NCI-H1930 (cell line): ENCODE measurements around the gene SPATA20.

ENCODE experiments used
- DNase-seq, 2 experiments: peaks; one replicate each; lab custom pipeline; 2025; lab: John Stamatoyannopoulos, UW

Gene SPATA20

DNA sequence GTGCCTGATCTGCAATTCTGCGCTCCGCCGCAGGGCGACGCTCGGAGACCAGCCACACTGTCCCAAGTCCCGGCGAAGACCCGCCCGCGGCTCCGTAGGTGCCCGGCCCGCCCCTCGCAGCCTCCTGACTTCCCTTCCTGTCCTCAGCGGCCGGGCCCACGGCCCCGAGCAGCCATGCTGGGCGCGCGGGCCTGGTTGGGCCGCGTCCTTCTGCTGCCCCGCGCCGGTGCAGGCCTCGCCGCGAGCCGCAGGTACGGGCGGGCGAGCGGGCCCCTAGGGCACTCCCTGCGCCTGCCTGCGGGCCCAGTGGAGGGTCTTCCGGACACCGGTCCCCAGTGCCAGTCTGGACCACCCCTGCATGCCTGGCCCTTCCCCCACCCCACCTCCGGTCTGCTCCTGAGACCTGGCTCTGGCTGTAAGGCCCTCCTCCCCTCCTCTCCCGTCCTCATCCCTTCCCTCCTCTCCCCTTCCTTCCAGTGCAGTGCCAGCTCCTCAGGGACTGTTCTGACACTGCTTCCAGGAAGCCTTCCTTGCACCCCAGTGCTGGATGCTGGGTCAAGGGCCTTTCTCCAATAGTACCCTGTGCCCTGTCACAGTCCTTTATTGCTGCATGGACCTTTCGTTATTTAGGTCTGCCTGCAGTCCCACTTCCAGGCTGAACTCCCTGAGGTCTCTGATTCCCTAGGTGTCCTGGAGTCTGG is at the start of gene SPATA20:
Gene SPATA20, plus strand, starts transcription at position 140 of the 701 bp plus-strand sequence. Its CDS starts 35 bp downstream, at position 175.
- peak; percentile 59 to 82 for DNase-seq

DNA sequence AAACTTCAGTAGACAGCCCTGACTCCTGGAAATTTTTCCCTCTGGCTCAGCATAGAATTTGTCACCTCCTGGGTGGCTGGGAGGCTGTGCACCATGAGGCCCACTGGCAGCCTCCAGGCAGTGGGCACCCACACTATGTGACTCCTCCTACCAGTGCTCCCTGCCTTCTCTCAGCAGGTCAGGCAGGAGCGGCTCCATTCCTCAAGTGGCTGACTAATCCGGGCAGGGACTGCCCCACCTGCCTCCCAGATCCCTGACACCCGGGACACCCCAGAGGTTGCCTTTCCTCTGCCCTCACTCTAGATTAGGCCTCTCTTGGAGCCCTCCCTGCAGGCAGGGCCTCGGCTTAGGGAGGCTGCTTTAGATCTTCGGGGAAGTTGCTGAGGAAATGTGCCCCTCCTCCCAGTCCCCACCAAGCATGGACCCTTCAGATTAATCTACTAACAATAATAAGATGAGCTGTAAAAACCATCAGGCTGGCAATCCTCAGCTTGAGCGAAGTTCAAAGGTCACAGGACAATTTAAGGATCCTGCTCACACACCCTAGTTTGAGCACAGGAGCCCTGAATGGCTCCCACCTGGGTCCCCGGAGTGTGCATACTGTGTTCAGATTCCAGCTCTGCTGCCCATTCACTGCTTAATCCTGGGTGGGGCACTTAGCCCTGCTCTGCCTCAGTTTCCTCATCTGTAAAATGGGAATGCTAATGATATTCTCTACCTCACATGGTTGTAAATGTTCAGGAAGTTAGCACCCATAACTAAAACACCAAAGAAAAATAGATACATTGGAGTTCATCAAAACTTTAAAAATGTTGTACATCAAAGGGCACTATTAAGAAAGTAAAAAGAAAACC is 48.7 kb upstream of the SPATA20 start:
- DNase-seq = no peak

DNA sequence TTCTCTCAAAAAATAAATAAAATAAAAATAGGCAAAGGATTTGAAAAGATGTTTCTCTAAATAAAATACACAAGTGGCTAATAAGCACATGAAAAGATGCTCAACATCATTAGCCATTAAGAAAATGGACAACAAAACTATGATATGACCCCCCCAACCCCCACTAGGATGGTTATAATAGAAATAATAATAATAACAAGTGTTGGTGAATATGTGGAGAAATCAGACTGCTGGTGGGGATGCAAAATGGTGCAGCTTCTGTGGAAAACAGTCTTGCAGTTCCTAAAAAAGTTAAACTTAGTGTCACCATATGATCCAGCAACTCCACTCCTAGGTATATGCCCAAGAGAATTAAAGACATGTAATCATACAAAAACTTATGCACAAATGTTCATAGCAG is 47.7 kb upstream of the SPATA20 start:
- no peak for DNase-seq

DNA sequence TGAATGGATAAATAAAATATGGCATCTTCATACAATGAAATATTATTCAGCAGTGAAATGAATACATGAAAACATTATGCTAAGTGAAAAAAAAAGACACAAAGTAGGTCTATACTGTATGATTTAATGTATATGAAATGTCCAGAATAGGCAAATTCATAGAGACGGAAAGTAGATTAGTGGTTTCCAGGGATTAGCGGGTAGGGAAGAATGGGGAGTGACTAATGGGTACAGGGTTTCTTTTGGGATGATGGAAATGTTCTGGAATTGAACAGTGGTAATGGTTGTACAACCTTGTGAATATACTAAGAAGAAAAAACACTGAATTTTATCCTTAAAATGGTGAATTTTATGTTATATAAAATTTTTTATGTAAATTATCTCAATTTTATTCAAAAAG is 47.3 kb upstream of the SPATA20 start:
- DNase-seq = no peak

DNA sequence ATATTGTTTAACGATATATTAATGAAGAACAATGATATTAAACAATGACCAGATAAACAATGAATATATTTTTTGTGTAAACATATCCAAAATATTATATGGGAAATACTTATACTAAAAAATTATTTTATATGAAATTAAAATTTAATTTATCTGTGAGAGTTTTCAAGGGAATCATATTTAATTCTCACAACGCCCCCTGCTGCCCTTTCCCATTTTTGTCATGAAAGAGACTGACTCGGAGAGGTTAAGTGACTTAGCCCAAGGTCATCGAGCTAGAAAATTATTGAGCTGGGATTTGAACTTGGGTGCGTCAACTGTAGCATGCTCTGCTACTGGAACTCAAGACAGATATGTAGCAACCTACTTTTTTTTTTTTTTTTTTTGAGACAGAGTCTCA is 45.9 kb upstream of the SPATA20 start:
- DNase-seq = peak in 1 of 2 experiments; percentile 6

DNA sequence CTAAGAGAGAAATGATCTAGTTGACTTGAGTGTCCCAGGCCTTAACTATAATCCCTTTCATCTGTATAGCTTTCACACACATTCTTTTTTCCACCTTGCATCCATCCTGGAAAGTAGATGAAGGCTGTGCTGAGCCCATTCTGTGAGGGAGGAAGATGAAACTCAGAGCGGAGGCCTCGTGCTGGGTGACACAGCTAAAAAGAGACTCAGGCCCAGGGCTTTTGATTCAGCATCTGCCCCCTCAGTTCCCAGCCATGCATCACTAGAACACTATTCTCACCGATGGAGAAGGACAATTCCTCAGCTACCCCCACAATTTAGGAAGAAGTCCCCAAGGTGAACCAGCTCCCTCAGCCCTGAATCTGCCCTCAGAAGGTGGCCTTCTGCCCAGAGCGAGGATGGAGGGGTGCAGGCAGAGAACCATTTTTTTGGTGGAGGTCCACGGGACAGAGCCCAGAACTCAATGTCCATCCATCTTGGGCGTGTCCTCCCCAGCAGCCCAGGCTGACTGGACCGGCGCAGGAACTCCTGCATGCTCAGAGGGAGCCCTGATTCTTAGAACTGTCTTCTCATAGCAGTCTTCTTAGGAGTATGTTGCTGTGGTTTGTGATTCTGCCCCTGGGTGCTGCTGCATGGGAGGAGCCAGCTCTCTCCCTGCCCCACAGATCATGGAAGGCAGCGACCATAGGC is 44.5 kb upstream of the SPATA20 start:
- DNase-seq = no peak

DNA sequence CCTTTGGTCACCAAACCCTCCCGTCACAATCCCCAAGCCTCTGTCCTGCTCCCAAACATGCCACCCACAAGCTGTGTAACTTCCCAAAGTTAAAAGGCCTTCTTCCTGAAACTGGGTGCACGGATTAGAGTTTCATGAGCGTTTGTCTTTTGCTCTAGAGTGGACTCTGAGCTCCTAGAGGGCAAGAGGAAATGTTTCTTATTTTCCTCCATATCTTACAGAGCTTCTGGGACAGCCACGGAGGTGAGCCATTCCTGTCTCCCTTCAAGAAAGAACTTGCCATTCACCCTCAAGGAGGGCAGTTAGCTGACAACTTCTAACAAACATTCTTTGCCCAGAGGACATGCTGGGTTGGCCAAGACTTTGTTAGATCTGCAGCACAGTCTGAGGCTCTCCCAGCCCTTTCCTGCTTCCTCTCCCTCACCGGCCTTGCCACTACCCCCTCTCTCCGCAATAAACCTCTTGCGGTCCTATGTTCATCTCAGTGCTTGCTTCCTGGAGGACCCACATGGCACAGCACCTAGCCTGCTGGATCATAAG is 41.3 kb upstream of the SPATA20 start:
- DNase-seq = no peak

GRCh38 chr17:50506298-50506697 is 40.7 kb upstream of the SPATA20 start:
- no peak for DNase-seq

- peak; percentile 86 to 90 for DNase-seq
These were observed 39.0 kb upstream of the SPATA20 start, which contains the start of gene MYCBPAP for GRCh38 chr17:50507871-50508572. Gene MYCBPAP, plus strand, starts transcription at chr17:50508439. Its CDS starts 236 bp downstream, at chr17:50508675.

DNA sequence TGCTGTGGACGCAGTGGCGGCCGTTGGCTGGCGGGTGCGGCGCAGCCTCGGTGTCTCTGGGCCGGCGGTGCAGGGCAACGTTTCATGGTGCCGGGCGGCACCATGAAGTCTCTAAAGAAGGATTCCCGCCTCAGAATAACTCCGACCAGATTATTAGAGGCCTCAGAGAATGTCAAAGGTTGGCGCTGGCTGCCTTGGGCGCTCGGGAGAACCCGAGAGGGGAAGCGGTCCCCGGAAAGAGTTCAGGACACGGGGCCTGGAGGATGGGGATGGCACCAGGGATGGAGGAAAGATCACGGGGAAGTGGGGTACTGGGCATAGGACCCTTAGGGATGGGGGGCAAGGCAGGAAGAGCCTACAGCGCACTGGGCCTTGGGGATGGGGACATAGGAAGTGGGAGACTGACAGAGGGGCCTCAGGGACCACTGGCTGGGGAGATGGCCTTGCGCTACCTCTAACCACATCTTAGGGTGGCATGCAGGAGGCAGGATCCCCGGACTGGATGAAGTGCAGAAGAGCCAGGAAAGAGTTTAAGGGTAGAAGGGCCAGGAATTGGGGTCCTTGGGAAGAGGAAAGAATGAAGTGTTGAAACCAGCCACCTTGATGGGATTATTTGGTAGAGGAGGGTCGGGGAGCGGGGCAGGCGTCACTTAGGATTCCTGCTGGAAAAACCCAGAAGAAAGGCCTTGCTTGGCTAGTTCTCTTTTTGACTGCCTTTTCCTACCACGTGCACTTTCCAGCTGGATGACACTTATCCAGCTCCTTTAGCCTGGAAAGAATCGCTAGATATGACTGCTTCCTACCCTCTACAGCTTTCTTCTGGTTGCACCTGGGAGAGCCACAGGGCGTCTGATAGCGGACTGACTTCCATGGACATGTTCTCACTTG is 38.2 kb upstream of the SPATA20 start:
- DNase-seq = no peak

DNA sequence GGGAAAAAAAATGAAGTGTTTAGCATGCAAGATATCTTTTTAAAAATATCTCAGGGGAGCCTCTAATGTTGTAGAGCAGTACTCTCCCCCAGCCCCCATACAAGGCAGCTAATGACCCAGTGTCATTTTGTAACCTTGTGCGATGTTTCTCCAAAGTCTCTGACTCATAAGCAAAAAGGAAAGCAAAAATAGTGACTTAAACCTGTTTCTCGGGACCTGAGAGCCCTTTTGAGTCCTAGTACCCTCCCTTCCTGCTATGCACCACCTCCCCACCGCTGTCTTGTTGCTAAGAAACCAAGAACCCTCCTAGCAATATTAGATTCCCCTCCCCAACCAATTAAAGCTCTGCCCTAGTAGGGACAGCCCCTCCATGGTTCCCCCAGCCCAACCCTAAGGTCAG is 35.9 kb upstream of the SPATA20 start:
- DNase-seq = no peak

DNA sequence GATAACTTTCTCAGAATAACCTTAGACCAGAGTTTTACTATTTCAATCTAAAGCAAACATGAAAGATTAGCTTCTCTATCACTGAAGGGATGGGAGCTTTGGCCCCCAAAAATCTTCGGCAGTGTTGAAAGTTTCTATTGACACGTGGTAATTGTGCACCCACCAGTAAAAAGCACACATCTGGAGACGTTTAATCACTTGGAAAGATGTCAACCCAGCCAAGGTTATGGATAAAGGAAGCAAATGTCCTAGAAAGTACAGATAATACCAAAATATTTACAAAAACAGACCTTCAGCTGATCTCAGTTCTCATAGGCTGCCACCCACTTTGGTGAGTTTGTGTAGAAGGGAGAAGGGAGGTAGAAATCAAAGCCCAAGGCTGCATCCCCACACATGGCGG is 33.5 kb upstream of the SPATA20 start:
- no peak for DNase-seq

- DNase-seq = no peak
These were observed 32.6 kb upstream of the SPATA20 start for GRCh38 chr17:50514388-50514787.

DNA sequence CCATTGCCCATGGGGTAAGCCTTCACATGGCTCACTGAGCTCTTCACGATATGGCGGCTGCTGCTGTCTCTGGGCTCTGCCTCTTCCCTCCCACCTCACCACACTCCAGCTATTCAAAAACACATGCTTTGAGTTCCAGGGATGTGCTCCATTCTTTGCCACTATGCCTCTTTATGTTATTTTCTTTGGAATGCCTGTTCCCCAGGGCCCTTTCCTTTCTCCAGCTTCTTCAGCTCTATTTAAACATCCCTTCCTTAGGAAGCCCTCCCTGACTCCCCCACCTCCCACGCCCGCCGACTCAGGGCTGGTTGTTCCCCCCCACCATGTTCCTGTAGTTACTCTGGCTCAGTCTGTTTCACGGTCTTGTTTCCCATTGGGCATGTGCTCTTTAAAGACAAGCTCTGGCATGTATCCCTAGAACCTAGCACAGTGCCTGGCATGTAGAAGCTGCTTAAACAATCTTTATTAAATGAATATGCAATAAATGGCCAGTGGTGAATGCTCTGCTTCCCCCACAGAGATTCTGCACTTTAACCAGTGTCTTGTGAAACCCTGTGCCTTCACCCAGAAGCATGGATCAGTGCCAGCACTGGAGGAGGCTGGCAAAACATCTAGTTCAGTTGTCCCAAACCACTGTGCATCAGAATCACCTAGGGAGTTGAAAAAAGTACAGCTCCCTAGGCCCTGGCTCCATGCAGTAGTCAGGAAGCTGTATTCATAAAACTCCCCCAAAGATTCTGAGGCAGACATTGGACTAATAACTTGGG is 31.9 kb upstream of the SPATA20 start:
- no peak for DNase-seq

DNA sequence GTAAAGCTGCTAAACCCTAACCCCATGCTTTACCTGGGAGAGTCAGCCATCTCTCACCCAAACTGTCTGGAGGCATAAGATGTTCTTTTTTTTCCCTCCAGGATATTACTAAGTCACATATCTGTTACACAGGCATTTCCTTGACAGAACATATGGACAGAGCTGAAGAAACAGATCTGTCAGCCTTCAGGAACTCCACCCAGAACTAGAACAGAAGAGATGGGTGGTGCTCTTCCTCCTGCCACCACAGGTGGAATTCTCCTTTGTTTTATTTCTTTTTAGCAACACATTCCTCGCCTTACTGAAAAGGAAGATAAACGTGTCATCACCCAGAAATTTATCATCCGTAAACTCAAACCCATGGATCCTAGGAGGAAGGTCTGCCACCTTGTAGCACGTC is 30.0 kb upstream of the SPATA20 start:
- no peak for DNase-seq

DNA sequence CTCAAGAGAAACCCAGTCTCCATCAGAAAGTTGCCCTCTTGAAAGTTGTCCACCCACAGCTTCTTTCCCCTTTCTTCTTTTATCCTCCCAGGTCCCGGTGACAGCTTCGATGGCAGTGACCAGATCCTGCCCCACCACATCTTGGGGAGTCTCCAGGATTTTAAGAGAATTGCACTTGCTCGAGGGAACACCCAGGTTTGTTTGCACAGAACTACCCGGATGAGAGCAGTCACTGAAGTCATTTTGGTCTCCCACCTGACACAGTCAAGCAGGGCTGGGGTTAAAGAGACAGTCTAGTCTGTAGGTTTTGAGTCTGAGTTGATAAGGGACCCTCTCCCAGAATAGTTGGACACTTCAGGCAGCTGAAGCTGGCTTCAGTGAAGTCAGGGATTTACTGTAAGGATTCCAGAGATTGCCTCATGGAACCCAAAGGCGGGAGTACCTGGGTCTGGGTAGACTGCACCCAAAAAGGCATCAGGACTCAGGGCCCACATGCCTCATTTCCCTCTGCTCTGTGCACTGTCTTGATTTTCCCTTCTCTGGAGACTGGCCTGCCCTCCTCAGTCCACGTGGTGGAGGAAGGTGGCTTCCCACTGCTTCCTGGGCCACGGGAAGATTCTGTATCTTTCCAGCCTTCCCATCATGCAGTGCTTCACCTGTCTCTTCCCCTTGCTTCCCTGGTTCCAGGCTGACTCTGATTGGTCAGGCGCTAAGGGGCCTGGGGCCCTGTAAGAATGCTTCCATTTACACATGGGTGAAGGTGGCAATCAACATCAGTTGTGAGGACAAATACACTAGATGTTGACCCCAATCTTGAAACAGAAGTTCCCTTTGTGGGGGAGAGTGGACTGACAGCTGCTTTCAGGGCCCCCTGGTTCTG is 29.2 kb upstream of the SPATA20 start:
- DNase-seq = no peak

- DNase-seq = no peak
These were observed 28.5 kb upstream of the SPATA20 start for GRCh38 chr17:50518384-50519023.

DNA sequence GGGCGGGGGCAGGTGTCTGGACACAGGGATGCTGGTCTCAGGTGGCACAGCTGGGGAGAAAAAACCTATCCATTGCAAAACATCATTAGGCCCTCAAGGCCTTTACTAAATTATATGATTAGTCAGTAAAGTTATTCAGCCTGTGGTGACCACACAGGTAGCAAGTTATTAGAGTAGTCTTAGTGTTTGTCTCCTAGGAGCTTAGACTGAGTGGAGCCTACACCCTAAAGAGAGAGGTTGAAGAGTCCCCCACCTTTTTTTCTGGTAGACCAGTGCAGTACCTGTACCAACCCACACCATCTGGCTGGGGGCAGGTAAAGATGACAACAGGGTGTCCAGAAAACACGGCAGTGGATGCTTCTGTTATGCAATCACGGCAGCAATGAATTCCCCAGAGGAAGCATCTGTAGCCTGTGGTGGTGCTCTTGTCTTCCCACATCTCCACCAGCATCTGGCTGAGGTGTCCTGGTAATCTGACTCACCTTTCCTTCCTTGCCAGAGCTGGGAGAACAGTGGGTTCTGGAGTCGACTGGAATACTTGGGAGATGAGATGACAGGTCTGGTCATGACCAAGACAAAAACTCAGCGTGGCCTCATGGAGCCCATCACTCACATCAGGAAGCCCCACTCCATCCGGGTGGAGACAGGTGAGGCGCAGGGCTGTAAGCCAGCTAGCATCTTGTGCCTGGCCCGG is 27.7 kb upstream of the SPATA20 start:
- no peak for DNase-seq
